Stimulated activated CD8-positive, alpha-beta memory T cell treated with anti-CD3 and anti-CD28 coated beads, Interleukin-15, amount 100 ng/mL, for 4 hours (primary cell): ENCODE results near the gene ACAP2.

ENCODE experiments used
- DNase-seq, 2 donors: peaks; one replicate each; pipeline ENCODE4 v3.0.0-alpha.2; 2020; ENCODE audit warnings: low read depth in 2 of 2

The ACAP2 gene

GRCh38 chr3:195259475-195260279, 183.1 kb downstream of the ACAP2 start:
- DNase-seq, result peak; percentile 79 to 82

- DNase-seq, result no peak
Observed at GRCh38 chr3:195259154-195259474, 183.7 kb downstream of the ACAP2 start.

- DNase-seq, result no peak
Observed at GRCh38 chr3:195258449-195259153, 184.2 kb downstream of the ACAP2 start.

- DNase-seq, result no peak
Observed at GRCh38 chr3:195257454-195258448, 185.1 kb downstream of the ACAP2 start.

GRCh38 chr3:195256639-195257453, 186.0 kb downstream of the ACAP2 start:
- DNase-seq, result no peak

GRCh38 chr3:195255571-195256501, 187.0 kb downstream of the ACAP2 start:
- DNase-seq, result no peak

GRCh38 chr3:195255176-195255500, 187.7 kb downstream of the ACAP2 start:
- DNase-seq, result no peak

GRCh38 chr3:195254454-195255175, 188.2 kb downstream of the ACAP2 start:
- no peak for DNase-seq

GRCh38 chr3:195253923-195254432, 188.8 kb downstream of the ACAP2 start:
- no peak for DNase-seq

GRCh38 chr3:195251336-195252065, 191.3 kb downstream of the ACAP2 start:
- no peak for DNase-seq

GRCh38 chr3:195250473-195251251, 192.2 kb downstream of the ACAP2 start:
- no peak for DNase-seq

- DNase-seq, result no peak
Observed at GRCh38 chr3:195249858-195250464, 192.9 kb downstream of the ACAP2 start.

- no peak for DNase-seq
Observed at GRCh38 chr3:195249057-195249770, 193.6 kb downstream of the ACAP2 start.

GRCh38 chr3:195248281-195248680, 194.5 kb downstream of the ACAP2 start:
- no peak for DNase-seq

- DNase-seq, result no peak
Observed at GRCh38 chr3:195247863-195248189, 195.0 kb downstream of the ACAP2 start.

- no peak for DNase-seq
Observed at GRCh38 chr3:195247086-195247862, 195.5 kb downstream of the ACAP2 start.
